Prostate gland (tissue), 2 donors: ENCODE results near the gene ITPR2.

Experiments
- POLR2A ChIP-seq: fragments of 450-650 bp; IDR thresholded peaks from one replicate; pipeline ENCODE4 v1.6.1; 2016; ENCODE audit warnings: antibody characterized with exemption, mild to moderate bottlenecking
- TF ChIP-seq, protein P1 (sequence below), 4 experiments: fragments of 200-600 bp in 2 of 4; fragments of 450-650 bp in 2 of 4; sonication (generic) in 2 of 4; IDR thresholded peaks; 1 replicate in 3 of 4; 2 replicates in 1 of 4; pipeline ENCODE4 v1.5.1; 2016 to 2019; ENCODE audit warnings: antibody characterized with exemption in 4 of 4, mild to moderate bottlenecking in 2 of 4, moderate library complexity in 2 of 4

DNA sequence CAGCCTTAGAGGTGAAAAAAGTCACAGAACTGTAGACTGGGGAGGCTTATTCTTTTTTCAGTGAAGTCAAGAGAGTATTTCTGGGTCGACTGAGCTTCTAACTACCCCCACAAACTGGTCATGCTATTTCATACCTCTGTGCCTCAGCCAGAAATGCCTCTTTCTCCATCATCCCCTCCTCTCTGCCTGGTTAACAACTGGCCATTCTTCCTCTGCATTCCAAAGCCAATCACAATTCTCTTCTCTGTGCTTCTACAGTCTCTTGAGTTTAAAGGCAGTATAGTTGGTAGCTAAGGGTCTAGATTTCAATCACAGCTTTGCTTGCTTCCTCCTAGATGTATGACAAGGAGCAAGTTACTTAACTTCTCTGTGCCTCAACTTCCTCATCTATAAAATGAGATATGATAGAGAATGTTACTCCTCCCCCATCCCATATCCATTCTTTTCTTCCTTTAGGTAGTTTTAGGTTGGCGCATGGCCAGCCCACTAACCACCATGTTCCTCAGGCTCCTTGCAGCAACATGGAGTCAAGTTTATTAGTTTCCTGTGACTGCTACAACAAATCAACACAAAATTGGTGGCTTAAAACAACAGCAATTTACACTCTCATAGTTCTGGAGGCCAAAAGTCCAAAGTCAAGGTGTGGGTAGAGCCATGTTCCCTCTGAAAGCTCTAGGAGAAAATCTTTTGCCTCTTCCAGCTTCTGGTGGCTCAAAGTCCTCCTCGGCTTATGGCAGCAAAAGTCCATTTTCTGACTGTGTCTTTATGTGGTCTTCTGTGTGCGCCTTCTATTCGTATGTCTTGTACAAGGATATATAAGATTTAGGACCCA is 62.5 kb downstream of the ITPR2 start:
- TF ChIP-seq, protein P1, sequence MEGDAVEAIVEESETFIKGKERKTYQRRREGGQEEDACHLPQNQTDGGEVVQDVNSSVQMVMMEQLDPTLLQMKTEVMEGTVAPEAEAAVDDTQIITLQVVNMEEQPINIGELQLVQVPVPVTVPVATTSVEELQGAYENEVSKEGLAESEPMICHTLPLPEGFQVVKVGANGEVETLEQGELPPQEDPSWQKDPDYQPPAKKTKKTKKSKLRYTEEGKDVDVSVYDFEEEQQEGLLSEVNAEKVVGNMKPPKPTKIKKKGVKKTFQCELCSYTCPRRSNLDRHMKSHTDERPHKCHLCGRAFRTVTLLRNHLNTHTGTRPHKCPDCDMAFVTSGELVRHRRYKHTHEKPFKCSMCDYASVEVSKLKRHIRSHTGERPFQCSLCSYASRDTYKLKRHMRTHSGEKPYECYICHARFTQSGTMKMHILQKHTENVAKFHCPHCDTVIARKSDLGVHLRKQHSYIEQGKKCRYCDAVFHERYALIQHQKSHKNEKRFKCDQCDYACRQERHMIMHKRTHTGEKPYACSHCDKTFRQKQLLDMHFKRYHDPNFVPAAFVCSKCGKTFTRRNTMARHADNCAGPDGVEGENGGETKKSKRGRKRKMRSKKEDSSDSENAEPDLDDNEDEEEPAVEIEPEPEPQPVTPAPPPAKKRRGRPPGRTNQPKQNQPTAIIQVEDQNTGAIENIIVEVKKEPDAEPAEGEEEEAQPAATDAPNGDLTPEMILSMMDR (IDR thresholded peaks at IDR 0.05), result no peak
- no peak for TF ChIP-seq POLR2A
